Glomerular visceral epithelial cell (primary cell): ENCODE data around the gene ARHGEF12.

Source experiments
- DNase-seq: peaks from one replicate; pipeline ENCODE4 v3.0.0-alpha.2; 2016; ENCODE audit errors: extremely low spot score

The ARHGEF12 gene

DNA sequence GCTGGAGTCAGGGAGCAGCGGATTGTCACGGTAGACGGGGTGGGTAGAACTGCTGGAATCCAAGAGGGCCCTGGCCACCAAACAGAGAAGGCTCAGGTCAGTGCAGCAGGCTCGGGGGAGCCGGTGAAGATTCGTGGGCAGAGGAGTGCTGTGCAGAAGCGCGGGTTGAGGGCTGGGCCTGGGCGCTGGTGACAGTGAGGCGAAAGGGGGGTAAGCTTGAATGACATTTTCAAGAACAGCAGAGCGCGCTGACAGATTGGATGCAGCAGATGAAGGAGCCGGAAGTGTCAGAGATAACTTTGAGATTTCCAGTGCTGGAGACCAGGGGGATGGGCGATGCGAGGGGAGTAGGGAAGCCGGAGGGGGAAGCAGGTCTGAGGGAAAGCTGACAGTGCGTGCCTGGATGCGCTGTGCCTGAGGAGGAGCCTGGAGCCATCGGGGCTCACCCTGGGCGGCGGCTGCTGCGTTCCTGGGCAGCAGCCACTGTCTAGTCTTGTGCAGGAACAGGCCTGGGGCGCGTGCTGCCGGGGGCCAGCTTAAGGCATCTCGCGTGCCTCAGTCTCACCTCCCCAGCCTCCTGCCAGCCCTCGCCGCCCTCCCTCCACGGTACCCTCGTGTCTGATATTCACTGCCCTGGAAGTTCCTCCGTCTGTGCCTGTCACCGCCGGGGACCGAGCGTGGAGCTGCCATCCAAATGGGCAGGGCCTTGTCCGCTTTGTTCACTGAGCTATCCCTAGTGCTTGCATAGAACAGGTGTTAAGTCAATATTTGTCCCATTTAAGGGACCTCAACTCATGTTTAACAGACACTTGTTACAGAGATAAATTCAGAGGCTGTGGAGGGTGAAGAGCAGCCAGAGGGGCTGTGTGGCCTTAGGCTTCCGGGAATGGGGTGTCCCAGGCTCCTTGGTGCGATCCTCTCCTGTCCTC is 180.5 kb downstream of the ARHGEF12 start:
- no peak for DNase-seq

DNA sequence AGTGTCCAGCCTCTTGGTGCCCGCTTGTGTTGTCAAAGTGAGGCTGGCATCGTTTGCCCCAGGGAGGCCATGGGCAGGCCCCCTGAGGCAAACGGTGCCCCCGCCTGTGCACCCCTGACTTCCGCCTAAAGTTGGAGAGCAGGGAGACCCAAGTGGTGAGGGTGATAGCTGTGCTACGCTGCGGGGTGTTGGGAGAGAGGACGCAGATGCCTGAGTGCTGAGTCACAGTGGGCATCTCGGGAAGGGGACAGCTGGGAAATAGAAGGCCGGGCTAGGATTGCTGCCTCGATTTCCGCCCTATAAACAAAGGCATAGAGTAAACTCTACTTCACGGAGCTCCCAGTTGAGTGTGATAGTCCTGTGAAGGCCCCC is 181.2 kb downstream of the ARHGEF12 start:
- peak; percentile 34 for DNase-seq

DNA sequence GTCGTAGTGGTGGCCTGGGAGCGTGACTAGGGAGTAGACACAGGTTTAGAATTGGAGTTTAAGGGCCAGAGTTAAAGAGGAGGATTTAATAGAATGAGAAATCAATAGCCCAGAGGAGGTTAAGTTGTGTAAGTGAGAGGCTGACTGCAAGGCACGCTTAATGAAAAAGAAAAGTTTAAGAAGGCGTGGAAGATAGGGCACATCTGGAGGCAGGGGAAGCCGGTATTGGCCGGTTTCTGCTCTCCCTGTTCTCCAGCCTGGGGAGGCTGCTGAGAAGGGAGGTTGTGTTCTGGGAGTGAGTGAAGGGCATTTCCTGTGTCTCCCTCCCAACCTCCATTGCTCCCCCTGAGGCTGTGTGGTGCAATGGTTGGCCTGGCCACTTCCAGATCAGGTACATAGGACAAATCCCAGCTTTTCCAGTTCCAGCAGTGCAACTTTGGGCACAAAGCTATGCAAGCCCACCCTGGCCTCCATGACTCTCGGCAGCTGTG is 181.6 kb downstream of the ARHGEF12 start:
- DNase-seq, result no peak

DNA sequence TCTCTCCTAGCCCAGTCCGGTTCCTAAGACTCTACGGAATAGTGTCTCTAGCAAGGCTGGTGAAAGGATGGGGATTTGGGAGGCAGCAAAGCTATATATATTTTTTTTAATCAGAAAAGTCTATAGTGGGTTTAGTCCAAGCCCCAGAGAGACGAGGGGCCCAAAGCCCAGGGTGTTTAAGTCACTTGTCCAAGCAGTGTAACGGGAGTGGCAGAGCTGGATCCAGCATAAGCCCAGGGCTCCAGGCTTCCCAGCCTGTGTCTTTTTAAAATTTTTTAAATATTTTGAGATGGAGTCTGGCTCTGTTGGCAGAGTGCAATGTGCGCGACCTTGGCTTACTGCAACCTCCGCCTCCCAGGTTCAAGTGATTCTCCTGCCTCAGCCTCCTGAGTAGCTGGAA is 182.1 kb downstream of the ARHGEF12 start:
- no peak for DNase-seq

DNA sequence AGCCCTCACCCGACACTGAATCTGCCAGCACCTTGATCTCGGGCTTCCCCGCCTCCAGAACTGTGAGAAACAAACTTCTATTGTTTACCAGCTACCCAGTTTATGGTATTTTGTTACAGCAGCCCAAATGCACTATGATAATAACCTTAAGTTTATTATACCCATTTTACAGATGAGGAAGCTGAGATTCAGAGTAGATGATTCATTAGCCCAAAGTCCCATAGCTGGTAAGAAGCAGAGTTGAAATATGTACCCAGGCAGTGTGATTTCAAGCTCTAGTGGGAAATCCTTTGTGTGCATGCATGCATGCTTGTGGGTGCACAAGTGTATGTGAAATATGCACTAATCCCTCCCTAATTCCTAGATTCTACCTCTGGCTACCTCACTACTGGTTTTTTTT is 183.3 kb downstream of the ARHGEF12 start:
- no peak for DNase-seq

DNA sequence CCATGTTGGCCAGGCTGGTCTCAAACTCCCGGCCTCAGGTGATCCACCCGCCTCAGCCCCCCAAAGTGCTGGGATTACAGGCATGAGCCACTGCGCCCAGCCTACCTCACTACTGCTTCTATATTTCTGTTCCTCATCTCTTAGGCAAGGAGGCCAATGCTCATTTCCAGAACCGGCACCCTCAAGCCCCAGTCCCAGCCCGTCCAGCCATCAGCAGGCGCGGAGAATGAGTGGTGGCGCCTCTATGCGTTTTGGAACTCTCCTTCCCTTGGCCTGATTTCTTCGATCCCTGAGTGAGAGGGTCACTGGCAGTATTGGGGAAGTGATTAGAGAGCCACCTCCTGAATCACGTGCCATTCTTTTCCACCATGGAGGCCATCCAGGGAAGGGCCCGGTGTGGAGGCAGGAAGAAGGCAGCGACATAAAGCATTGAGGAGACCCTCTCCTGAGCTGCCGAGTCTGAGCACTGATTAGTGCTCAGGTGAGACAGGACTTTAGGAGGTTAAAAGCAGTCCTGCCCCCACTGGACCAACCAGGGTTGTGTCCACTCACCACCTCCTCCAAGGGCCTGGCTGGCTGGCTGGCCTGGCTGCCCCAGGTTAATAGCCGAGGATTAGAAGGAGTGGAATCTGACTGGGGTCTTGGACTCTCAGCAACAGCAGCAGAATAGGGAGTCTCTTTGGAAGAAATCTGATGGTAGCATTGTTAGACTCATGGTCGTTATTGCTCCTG is 184.0 kb downstream of the ARHGEF12 start:
- DNase-seq, result no peak

DNA sequence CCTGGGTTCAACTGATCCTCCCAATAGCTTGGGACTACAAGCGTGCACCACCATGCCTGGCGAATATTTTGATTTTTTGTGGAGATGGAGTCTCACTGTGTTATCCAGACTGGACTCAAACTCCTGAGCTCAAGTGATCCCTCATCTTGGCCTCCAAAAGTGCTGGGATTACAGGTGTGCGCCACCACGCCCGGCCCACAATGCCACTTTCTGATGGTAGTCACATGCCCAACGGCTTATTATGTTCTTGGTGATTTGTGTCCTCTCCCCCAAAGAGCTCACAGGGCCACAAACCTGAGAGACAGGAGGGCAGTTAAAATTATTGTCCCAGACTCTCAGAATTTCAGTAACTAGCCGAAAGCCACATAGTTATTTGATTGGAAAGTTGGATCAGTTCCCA is 185.0 kb downstream of the ARHGEF12 start:
- DNase-seq, result no peak

DNA sequence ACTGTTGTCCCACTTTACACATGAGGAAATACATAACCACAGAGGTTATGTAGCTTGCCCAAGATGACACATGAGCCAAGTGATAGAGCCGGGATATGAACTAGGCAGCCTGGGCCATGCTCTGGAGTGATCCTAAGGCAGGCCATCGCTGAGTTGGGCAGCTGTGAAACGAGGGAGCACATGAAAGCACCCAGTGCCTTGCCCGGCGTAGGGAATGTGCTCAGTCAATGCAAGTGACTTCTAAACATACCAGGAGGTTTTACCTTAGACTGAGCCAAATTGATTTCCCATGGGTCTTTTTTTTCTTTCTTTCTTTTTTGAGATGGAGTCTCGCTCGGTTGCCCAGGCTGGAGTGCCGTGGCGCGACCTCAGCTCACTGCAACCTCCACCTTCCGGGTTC is 185.8 kb downstream of the ARHGEF12 start:
- DNase-seq, result no peak

DNA sequence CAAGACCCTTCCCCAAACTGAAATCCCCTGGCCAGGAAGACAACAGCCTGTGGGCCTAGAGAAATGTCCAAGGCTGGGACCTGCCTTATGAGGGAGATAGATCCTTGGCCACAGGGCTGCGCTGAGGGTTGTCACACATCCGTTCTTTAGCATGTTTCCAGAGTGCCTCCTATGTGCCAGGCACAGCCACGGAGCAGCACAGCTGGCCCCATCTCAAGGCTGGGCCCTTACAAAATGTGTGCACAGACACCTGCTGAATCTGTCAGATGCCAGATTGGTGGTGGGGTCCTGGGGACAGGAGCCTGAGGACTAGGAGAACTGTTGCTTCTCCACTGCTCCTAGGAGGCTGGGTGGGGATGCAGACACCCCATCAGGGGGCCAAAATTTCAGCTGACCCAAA is 186.5 kb downstream of the ARHGEF12 start:
- DNase-seq, result no peak

DNA sequence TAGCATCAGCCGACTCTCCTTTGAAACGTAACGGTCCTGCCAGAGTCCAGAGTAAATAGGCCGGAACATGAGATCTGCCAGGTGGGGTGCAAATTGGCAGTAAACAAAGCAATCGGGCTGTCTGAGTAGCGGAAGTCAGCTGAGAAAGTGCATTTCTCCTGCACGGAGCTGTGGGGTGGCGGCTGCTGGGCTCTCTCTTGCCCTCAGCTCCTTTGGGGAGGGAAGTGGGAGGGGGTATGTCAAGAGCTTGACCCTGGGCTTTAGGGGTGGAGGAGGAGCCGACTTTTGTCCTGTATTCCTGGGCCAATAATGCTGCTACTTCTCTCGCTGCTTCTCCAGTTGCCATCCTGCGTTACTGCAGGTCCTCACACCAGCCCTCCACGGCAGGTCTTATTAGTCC is 187.0 kb downstream of the ARHGEF12 start:
- no peak for DNase-seq

DNA sequence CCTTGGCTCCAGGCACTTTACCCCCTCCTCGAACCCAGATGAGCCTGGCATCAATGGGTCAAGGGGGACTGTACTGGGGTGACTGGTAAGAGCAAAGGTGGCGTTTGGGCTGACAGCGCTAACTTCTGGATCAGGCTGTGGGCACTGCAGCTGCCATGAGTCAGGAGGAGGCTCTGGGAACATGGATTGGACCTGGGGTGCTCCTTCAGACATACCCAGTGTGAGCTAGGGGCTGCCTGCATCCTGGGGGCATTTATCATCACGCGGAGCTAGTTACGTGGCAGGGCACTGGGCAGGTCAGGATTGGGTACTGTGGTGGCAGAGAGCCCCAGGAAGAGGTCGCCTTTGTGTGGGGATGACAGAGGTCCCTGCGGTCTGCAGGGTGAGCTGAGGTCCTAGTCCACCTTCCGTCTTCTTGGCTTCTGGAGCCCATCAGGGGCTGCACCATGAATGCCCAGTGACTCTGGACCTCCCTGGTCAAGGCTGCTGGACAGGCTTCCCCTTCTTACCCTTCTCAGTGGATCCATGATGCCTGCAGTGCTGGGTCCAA is 188.4 kb downstream of the ARHGEF12 start:
- DNase-seq, result no peak

DNA sequence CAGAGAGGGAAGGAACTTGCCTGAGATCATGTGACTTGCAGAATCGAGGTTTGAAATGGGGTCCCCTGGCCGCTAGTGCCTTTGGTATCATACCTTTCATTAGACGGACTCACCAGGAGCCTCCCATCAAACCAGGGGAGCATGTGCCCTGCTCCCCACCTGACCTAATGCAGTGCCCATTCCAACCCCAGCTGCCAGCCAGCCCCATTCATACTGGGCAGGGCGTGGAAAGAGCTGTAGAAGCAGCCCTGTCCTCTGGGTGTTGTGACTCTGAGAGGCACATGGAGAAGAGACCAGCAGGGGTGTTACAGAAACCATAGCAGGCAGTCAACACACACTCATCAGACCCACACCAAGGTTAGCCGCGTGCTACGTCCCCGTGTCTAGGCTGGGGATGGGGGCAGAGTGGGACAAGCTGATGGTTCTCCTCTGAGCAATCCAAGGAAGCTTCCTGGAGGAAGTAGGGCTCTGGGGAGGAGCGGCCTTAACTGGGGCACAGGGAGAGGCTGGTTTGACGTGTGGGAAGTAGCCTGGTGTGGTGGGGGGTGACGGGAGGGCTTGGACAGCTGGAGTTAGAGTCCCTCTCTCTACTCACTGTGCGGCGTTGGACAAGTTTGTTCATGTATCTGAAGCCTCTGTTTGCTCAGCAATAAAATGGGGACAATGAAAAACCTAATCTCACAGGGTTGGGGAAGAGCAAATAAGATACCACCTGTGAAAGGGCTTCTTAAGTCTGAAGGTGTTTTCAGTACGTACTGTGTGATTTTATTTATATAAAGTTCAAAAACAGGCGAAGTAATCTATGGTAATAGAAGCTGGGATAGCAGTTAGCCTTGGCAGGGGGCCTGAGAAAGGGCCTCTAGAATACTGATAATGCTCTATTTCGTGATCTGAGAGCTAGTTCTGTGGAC is 189.3 kb downstream of the ARHGEF12 start:
- no peak for DNase-seq

DNA sequence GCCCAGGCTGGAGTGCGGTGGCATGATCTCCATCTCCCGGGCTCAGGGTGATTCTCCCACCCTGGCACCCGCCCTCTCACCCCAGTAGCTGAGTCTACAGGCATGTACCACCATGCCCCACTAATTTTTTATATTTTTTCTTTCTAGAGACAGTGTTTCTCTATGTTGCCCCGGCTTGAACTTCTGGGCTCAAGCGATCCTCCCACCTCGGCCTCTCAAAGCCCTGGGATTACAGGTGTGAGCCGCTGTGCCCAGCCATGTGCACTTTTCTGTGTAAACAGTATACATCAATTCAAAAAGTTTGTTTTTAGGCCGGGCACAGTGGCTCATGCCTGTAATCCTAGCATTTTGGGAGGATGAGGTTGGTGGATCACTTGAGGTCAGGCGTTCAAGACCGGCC is 190.0 kb downstream of the ARHGEF12 start:
- DNase-seq, result no peak

DNA sequence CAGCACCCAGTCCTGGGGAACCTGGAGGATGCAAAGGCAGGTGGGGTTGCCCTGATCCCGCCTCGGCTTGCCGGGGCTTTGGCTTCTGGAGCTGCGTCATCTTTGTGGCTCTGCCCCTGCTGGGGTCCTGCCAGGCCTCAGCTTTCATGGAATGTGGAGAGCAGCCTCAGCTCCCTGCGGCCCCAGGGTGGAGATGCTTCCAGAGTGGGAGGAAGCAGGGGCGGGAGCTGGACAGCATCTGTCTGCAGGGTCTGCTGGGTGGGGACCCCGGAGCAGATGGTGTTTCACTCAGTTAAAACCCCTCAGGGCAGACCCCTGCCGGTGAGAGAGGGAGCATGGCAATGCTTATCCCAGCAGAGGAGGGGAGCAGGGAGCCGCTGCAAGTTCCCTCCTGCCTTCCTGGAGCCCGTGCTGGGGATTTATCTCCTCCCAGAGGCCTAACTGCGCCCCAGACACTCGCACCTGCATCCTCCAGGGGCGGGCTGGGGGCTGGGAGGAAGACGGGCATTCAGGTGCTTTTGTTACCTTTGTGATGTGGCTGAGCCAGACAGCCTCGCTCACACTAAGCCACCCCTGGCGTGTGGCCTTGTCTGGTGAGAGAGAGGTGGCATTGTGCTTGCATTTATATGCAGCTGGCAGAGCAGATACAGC is 191.0 kb downstream of the ARHGEF12 start:
- DNase-seq, result no peak

DNA sequence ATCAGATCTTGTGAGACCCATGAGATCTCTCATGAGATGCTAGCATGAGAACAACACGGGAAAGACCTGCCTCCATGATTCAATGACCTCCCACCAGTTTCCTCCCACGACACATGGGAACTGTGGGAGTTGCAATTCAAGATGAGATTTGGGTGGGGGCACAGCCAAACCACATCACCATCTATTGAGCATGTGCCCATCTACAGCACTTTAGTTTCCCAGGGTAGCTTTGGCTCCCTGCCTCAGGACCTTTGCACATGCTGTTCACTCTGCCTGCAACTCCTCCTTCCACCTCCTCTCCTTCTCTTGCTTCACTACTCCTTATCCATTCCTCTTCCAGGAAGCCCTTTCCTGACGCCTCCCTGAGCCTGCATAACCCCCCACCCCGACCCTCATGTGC is 192.5 kb downstream of the ARHGEF12 start:
- DNase-seq, result no peak

DNA sequence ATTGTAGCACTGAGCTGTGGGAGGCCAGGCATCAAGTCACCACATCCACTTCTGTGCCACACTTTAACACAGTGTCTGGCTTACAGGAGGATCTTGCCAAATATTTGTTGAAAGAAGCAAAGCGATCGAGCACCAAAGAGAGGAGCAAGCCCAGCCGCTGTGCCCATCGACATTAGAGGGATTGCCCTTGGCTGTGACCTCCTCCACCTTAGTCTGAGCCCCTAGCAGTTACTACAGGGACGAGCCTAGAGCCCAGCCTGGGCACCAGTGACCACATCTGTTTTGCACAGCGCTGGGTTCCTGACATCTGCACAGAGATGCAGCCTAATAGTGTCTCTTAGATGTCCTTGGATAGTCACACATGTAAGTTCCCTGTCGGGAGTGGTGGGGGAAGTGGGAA is 193.0 kb downstream of the ARHGEF12 start:
- no peak for DNase-seq

DNA sequence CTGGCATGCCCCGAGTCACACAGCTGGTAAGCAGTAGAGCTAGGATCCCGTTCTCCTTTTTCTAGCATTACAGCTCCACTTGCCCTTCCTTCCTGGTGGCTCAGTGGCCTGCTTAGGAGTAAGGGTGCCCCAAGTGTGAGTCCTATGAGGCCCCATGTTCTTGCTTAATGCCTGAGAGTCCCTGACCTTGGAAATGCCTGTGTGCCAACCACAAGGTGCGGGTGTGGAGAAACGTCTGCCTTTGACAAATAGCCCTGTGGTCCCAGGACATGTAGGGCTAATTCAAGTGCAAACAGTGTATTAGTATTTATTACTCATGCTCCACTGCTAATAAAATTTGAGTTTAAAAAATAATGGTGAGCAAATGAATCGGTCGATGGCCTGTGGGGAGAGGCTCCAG is 193.7 kb downstream of the ARHGEF12 start:
- no peak for DNase-seq

DNA sequence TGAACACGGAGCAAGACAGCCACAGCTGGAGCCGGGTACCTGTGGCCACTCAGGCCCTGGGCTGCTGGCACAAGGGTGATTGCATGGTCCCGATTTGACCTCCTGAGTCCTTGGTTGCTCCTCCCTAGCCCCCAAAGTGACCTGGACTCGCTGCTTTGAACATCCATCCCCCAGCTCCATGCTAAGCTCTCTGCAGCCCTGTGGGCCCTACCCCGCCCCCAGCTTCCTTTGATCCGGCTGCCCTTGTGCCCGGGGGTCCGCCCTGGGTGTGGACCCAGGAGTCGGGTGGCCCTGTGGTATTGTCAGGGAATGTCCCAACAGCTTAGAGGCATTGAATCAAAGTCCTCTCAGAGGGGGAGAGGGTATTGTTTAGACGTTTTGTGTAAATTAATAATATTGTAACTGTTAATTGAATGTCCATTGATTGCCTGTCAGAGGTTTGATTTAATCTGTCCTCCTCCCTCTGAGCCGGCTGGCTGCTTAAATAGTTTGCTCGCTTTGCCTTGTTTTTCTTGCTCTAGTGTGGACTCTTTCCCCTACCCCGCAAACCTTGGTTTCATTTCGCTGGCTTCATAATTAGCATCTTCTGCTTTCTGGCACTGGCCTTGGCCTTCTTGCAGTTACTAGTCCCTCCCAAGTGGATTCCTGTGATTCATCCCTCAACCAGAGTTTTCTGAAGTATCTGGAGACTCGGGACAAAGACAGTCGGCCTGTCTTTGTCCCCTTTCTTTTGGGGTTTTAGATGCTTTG is 196.0 kb downstream of the ARHGEF12 start:
- DNase-seq, result peak; percentile 52

DNA sequence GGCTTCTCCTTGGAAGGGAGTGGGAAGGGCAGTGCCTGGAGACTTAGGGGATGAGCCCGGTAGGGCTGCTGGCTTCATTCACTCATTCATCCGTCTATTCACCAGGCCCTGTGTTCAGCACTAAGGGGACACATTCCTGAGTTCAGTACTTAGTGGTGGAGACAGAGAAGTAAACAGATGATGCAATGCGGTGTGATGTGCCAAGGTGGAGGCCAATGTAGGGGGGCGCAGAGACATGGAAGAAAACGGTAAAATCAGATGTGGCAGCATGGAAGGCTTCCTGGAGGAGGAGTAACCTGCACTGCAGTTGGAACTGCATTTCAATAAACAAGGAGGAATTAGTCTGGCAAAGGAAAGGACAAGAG is 196.6 kb downstream of the ARHGEF12 start:
- peak; percentile 33 for DNase-seq

DNA sequence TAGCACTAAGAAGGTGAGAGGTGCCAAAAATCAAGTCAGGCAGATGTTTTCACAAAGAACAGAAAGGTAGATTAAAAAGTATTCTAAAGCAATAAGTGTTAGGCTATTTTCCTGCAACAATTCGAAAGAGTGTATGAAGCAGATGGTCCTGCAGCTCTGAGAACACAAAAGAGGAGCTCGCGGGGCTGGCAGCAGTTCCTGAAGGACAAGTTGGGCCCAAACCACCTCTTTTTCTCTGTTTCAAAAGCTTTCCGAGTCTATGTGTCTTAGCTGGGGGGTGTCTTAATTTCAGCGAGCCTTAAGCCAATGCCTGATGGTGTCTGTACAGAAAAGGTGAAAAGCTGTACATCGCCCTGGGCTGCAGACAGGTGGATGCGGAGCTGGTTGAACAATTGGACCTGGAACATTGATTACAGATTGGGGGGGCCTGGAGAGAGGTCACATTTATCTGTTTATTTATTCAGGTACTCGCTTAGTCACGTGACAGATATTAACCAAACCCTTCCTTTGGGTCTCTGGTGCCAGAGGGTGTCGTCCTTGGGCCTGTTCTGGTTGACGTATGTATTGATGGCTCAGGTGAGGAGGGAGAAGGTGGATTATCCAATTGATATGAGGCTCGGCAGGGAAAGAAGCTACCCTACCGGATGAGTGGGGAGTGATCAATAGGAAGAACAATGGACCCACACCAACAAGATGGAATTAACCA is 200.0 kb downstream of the ARHGEF12 start:
- DNase-seq, result no peak
